Common myeloid progenitor, CD34-positive (primary cell): Measurements from ENCODE around the gene TMCC2.

Experiments
- CTCF ChIA-PET: fragments of 350-600 bp; sonication (Branson Sonifier 250); formaldehyde crosslinking; loops from one replicate; lab custom pipeline; 2021; ENCODE audit warnings: antibody characterized with exemption; lab: Charles Lee
- POLR2A ChIA-PET: fragments of 350-600 bp; sonication (Branson Sonifier 250); formaldehyde crosslinking; loops from one replicate; lab custom pipeline; 2021; ENCODE audit warnings: antibody characterized with exemption; lab: Charles Lee
- DNase-seq, 3 donors: peaks; one replicate each; pipeline versions ENCODE4 v3.0.0 to v3.0.0-alpha.2; 2013
- H3K27ac ChIP-seq, 2 experiments: 1 replicate in 1 of 2; 2 replicates in 1 of 2; pipeline ENCODE4 v1.7.0; 2013; ENCODE audit warnings: inconsistent platforms in 2 of 2, low read length in 2 of 2, mild to moderate bottlenecking in 2 of 2, low read depth in 1 of 2, moderate library complexity in 1 of 2; ENCODE audit not compliant: severe bottlenecking in 2 of 2, insufficient read depth in 1 of 2, poor library complexity in 1 of 2
- H3K27me3 ChIP-seq, 5 experiments: replicated peaks in 2 of 5; 1 replicate in 3 of 5; 2 replicates in 2 of 5; pipeline versions ENCODE4 v1.6.1 to v1.7.0; 2013; ENCODE audit warnings: low read length in 4 of 5, mild to moderate bottlenecking in 2 of 5, moderate library complexity in 2 of 5, inconsistent platforms in 1 of 5; ENCODE audit not compliant: insufficient read depth in 5 of 5, control insufficient read depth in 4 of 5
- H3K36me3 ChIP-seq, 4 experiments: 1 replicate in 2 of 4; 2 replicates in 2 of 4; pipeline versions ENCODE4 v1.6.1 to v1.7.0; 2013; ENCODE audit warnings: low read length in 3 of 4, control low read depth in 1 of 4, mild to moderate bottlenecking in 1 of 4; ENCODE audit not compliant: control insufficient read depth in 4 of 4, insufficient read depth in 4 of 4
- H3K4me1 ChIP-seq, 4 experiments: 1 replicate in 3 of 4; 2 replicates in 1 of 4; pipeline versions ENCODE4 v1.6.1 to v1.7.1; 2013; ENCODE audit warnings: low read length in 3 of 4, mild to moderate bottlenecking in 3 of 4, control low read depth in 1 of 4, inconsistent platforms in 1 of 4, moderate library complexity in 1 of 4; ENCODE audit not compliant: control insufficient read depth in 4 of 4, insufficient read depth in 4 of 4; ENCODE audit errors: control extremely low read depth in 1 of 4
- H3K4me3 ChIP-seq, 7 experiments: 1 replicate in 4 of 7; 2 replicates in 3 of 7; pipeline versions ENCODE4 v1.5.1 to v1.7.0; 2013; ENCODE audit warnings: mild to moderate bottlenecking in 7 of 7, low read length in 6 of 7, moderate library complexity in 6 of 7, inconsistent platforms in 2 of 7, low read depth in 2 of 7, control low read depth in 1 of 7; ENCODE audit not compliant: insufficient read depth in 4 of 7, control insufficient read depth in 1 of 7; ENCODE audit errors: extremely low read depth in 1 of 7
- H3K9me3 ChIP-seq, 5 experiments: 1 replicate in 4 of 5; 2 replicates in 1 of 5; pipeline versions ENCODE4 v1.6.1 to v1.7.1; 2013; ENCODE audit warnings: low read length in 4 of 5, mild to moderate bottlenecking in 2 of 5, inconsistent platforms in 1 of 5, low read depth in 1 of 5, moderate library complexity in 1 of 5; ENCODE audit not compliant: control insufficient read depth in 4 of 5, insufficient read depth in 2 of 5; ENCODE audit errors: control extremely low read depth in 1 of 5
- WGBS: methylation state at CpG from one replicate; pipeline ENCODE4 v1.1.5; 2013; ENCODE audit not compliant: insufficient coverage; 5-methylcytosine and 5-hydroxymethylcytosine counted together

Gene TMCC2

DNA sequence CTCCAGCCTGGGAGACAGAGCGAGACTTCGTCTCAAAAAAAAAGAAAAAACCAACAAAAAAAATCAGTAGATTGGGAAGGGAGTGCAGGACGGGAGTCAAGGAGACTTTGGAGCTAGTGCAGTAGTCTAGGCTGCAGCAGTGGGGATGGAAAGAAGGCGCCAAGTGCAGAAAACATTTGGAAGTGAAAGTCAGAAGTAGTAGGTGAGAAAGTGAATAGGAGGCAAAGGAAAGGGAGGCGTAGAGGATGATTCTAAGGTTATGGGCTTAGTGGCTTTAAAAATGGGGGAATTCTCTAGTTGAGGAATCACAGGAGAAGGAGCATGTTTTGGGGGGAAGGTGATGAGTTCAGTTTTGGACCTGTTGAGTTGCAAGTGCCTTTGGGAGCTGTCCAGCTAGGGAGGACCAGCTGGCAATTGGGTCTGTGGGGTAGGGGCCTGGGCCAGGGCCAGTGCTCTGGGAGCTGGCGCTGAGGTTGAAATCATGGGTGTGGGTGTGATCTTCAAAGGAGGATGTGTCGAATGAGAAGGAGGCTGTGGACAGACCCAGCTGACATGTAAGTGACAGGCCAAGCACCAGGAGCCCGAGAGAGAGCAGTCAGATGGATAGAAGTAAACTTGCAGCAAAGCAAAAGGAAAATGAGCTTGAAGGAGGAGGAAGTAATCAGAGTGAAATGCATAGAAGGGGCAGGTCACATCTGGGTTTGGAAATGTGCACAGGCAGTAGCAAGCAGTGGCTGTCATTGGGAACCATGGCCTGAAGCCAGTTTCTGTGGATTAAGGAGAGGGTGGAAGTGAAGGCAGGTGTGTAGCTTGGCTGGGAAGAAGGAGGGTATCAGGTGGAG lies 15.8 kb downstream of the TMCC2 start:
- Histone ChIP-seq H3K9me3 (no peaks in the 10 kb centered on the region), H3K36me3 (peaks cover 0 to 3% (median 0%) of the 10 kb centered on the region in 4 experiments), H3K27ac (no peak overlapping the region), H3K27me3 (no peaks in the 10 kb centered on the region), H3K4me1 (peaks cover 6 to 33% (median 26%) of the 10 kb centered on the region in 4 experiments), H3K4me3 (no peak overlapping the region)
- no peak for DNase-seq
- ChIA-PET CTCF (interaction anchor here (2.1 to 8.9 kb wide), 2 partner anchors 12 to 14 kb away, joined by 8 to 116 read pairs; no protein-coding TSS in a partner anchor), POLR2A (no interaction called here)
- 83% methylated on average over 5 of the region's 8 CpGs for WGBS

GRCh38 chr1:205244384-205244783 lies 16.6 kb downstream of the TMCC2 start:
- 95% methylated on average over 4 of the region's 4 CpGs for WGBS
- DNase-seq: no peak
- CTCF ChIA-PET: interaction anchor here (8.9 kb wide), 1 partner anchor 11 kb away, joined by 116 read pairs; no protein-coding TSS in a partner anchor
- Histone ChIP-seq H3K4me1 (peaks cover 6 to 34% (median 31%) of the 10 kb centered on the region in 4 experiments), H3K27ac (no peak overlapping the region), H3K9me3 (no peaks in the 10 kb centered on the region), H3K27me3 (no peaks in the 10 kb centered on the region), H3K4me3 (no peak overlapping the region), H3K36me3 (peaks cover 0 to 3% (median 0%) of the 10 kb centered on the region in 4 experiments)
- POLR2A ChIA-PET: no interaction called here

GRCh38 chr1:205245096-205245495 lies 17.4 kb downstream of the TMCC2 start:
- 98% methylated on average over 5 of the region's 7 CpGs for WGBS
- Histone ChIP-seq H3K27me3 (no peaks in the 10 kb centered on the region), H3K4me1 (peaks cover 6 to 38% (median 36%) of the 10 kb centered on the region in 4 experiments), H3K27ac (no peak overlapping the region), H3K36me3 (peaks cover 0 to 3% (median 0%) of the 10 kb centered on the region in 4 experiments), H3K9me3 (no peaks in the 10 kb centered on the region), H3K4me3 (no peak overlapping the region)
- ChIA-PET POLR2A (no interaction called here), CTCF (interaction anchor here (0.8 to 3.3 kb wide), 2 partner anchors 11 to 15 kb away, joined by 4 to 31 read pairs; no protein-coding TSS in a partner anchor)
- DNase-seq: no peak

DNA sequence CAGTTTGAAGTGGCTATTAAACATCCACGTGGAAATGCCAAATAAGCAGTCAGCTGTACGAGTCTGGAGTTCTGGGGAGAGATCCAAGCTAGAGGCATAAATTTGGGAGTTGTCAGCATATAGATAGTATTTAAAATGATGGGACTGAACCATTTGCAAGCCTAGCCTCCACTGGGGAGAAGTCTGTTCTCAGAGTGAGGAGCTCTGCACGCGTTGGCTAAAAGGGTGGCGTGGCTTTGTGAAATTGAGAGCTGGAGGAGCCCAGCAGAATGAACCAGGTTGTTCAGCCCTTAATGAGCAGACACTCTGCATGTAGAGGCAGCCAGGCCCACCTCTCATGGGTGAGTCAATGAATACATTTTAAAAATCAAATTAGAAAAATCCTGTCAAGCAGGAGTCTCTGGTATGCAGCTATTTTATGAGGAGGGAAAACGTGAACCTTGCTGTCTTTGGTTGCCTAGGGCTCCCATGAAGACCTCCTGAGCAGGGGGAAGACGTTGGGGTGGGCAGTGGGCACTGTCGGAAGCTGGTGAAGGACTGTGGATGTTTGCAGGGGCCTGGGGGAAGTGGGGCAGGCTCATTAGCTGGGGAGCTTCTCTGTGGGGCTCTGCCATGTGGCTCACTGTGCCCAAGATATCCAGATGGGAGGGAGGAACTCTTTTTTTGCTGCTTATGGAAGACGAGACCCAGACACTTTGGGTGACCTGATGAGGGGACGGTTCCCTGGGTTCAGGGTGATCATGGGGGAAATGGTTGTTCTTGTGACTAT lies 18.8 kb downstream of the TMCC2 start:
- CTCF ChIA-PET: interaction anchor here (0.9 to 3.3 kb wide), 6 partner anchors 9 to 105 kb away, joined by 3 to 31 read pairs (median 3); no protein-coding TSS in a partner anchor
- Histone ChIP-seq H3K27ac (no peak overlapping the region), H3K36me3 (peaks cover 0 to 3% (median 0%) of the 10 kb centered on the region in 4 experiments), H3K4me1 (peaks cover 6 to 38% (median 36%) of the 10 kb centered on the region in 4 experiments), H3K4me3 (no peak overlapping the region), H3K9me3 (no peaks in the 10 kb centered on the region), H3K27me3 (no peaks in the 10 kb centered on the region)
- 95% methylated on average over 9 of the region's 10 CpGs for WGBS
- POLR2A ChIA-PET: no interaction called here
- no peak for DNase-seq

- H3K27me3 ChIP-seq: no peaks in the 10 kb centered on the region
- H3K4me1 ChIP-seq: peaks cover 6 to 38% (median 36%) of the 10 kb centered on the region in 4 experiments
- H3K27ac ChIP-seq: no peak overlapping the region
- DNase-seq: peak in 2 of 3 donors; percentile 54 to 64
- H3K36me3 ChIP-seq: no peaks in the 10 kb centered on the region
- H3K9me3 ChIP-seq: no peaks in the 10 kb centered on the region
- no peak overlapping the region for H3K4me3 ChIP-seq
- ChIA-PET CTCF (interaction anchor here (0.9 to 3.3 kb wide), 6 partner anchors 9 to 106 kb away, joined by 3 to 31 read pairs (median 3); no protein-coding TSS in a partner anchor), POLR2A (no interaction called here)
- WGBS: 44% methylated on average over 7 of the region's 9 CpGs
Measured at GRCh38 chr1:205247130-205247921, 19.6 kb downstream of the TMCC2 start.

DNA sequence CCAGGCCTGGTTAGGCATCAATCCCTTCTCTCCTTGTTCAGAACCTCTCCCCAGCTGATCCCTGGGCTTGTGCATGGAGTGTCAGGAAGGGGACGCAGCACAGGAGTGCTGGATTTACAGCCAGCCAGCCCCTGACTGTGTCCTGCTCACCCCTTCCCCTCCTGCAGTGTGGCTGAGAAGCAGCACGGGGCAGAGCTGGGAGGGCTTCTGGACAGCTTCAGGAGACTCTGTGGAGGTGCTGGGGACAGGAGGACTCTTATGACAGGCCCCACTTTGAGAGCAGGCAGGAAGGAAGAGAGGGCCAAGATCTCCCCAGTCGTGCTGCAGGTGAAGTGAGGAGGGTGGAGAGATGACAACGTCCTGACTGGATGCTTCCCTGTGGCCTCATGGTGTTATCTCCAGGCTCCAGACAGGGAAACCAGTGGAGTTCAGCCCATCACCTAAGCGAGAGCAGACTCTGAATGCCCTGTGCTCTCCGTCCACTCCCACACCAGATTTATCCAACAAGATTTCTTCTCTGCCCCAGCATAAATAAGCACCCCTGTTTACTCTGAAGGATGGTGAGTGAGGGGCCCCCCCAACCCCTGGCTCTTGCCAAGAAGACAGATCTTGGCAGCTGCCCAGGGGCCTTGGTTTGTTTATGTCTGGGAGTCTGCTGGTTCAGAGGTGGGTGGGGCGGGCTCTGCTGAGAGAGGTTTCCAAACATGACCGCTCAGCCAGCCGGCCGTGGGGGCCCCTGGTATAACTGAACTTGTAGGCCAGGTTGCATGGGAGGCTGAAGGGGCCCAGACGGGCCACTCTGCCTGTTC lies 21.3 kb downstream of the TMCC2 start:
- Histone ChIP-seq H3K4me1 (peaks cover 6 to 36% (median 33%) of the 10 kb centered on the region in 4 experiments), H3K27ac (no peak overlapping the region), H3K4me3 (peak overlapping the region in 1 of 7 experiments; percentile 17), H3K27me3 (no peaks in the 10 kb centered on the region), H3K9me3 (no peaks in the 10 kb centered on the region), H3K36me3 (no peaks in the 10 kb centered on the region)
- 23% methylated on average over 5 of the region's 11 CpGs for WGBS
- CTCF ChIA-PET: interaction anchor here (1.4 kb wide), 1 partner anchor 126 kb away, joined by 3 read pairs; no protein-coding TSS in a partner anchor
- POLR2A ChIA-PET: no interaction called here
- peak in 2 of 3 donors; percentile 38 to 47 for DNase-seq
